ENCODE measurements around the gene ANXA4.

DNA sequence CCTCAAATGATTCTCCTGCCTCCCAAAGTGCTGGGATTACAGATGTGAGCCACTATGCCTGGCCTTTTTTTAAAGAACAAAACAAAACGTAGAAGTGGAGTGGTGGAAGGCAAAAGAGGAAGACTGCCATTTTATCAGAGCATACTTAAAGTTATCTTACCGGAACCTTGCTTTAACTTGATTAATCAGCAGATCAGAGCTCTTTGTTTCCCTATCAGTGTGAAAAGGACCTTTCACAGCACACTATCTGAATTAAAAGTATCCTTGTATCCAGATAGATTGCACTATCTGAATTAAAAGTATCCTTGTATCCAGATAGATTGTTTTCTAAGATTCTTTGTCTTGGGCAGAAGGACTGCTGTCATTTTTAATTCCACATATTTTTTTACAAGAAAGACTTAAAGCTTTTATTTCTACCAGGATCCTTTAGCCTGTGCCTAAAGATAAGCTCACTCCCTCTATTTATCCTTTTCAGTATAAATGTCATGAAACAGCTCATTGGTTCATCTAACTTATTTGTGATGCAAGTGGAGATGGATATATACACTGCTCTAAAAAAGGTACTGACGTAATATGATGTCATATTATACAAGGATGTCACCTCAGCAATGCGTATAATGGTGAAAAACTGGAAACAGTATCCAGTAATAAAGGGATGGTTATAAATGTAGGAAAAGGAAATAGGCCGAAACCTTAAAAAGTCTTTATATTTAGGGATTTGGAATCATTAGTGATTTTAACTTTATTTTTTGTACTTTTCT, 105.3 kb downstream of the ANXA4 start:
- TF ChIP-seq EP300 (IDR thresholded peaks at IDR 0.05; ENCODE audit: borderline replicate concordance in 1 of 2, low read depth in 1 of 2, low read length in 1 of 2) = no peak
- TF ChIP-seq, protein P1, sequence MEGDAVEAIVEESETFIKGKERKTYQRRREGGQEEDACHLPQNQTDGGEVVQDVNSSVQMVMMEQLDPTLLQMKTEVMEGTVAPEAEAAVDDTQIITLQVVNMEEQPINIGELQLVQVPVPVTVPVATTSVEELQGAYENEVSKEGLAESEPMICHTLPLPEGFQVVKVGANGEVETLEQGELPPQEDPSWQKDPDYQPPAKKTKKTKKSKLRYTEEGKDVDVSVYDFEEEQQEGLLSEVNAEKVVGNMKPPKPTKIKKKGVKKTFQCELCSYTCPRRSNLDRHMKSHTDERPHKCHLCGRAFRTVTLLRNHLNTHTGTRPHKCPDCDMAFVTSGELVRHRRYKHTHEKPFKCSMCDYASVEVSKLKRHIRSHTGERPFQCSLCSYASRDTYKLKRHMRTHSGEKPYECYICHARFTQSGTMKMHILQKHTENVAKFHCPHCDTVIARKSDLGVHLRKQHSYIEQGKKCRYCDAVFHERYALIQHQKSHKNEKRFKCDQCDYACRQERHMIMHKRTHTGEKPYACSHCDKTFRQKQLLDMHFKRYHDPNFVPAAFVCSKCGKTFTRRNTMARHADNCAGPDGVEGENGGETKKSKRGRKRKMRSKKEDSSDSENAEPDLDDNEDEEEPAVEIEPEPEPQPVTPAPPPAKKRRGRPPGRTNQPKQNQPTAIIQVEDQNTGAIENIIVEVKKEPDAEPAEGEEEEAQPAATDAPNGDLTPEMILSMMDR (IDR thresholded peaks at IDR 0.05) = no peak
- TF ChIP-seq TAF1 (IDR thresholded peaks at IDR 0.05; ENCODE audit: borderline replicate concordance, low read depth, low read length) = no peak

Measured in SK-N-SH (cell line).